RWPE2 (cell line): ENCODE data around the gene PCBP3.
A peak's percentile ranks its signal among the peaks of the same experiment; 100 is the strongest.

Source experiments
- ATAC-seq: fragments of 200-7000 bp; cut with Tn5 transposase; 3 replicates; pipeline ENCODE4 v1.9.1; 2021; ENCODE audit warnings: low read depth
- DNase-seq: peaks from one replicate; pipeline ENCODE4 v3.0.0-alpha.2; 2020; ENCODE audit warnings: low spot score
- H3K27ac ChIP-seq: fragments of 450-650 bp; 2 replicates; pipeline ENCODE4 v1.5.1; 2017; ENCODE audit warnings: mild to moderate bottlenecking; ENCODE audit not compliant: poor library complexity, severe bottlenecking
- H3K27me3 ChIP-seq: fragments of 250-450 bp; sonication (Bioruptor Pico); 2 replicates; pipeline ENCODE4 v1.5.1; 2021; ENCODE audit warnings: mild to moderate bottlenecking, moderate library complexity; ENCODE audit not compliant: insufficient read depth, poor library complexity, severe bottlenecking
- H3K36me3 ChIP-seq: fragments of 250-450 bp; sonication (Bioruptor Pico); 2 replicates; pipeline ENCODE4 v1.5.1; 2020; ENCODE audit warnings: low read depth, mild to moderate bottlenecking, moderate library complexity
- H3K4me1 ChIP-seq: fragments of 250-450 bp; sonication (Bioruptor Pico); 2 replicates; pipeline ENCODE4 v1.5.1; 2021; ENCODE audit warnings: mild to moderate bottlenecking, moderate library complexity; ENCODE audit not compliant: insufficient read depth, poor library complexity, severe bottlenecking
- H3K4me3 ChIP-seq: fragments of 250-450 bp; sonication (Bioruptor Pico); 2 replicates; pipeline ENCODE4 v1.5.1; 2021; ENCODE audit warnings: mild to moderate bottlenecking, moderate library complexity; ENCODE audit not compliant: severe bottlenecking
- H3K9me3 ChIP-seq: fragments of 250-450 bp; sonication (Bioruptor Pico); 2 replicates; pipeline ENCODE4 v1.5.1; 2021; ENCODE audit warnings: mild to moderate bottlenecking, moderate library complexity; ENCODE audit not compliant: severe bottlenecking
- TF ChIP-seq, protein P1 (sequence below): fragments of 450-650 bp; IDR thresholded peaks from one replicate; pipeline ENCODE4 v1.5.1; 2017; ENCODE audit warnings: mild to moderate bottlenecking, moderate library complexity; ENCODE audit not compliant: poor library complexity, severe bottlenecking

Gene PCBP3

DNA sequence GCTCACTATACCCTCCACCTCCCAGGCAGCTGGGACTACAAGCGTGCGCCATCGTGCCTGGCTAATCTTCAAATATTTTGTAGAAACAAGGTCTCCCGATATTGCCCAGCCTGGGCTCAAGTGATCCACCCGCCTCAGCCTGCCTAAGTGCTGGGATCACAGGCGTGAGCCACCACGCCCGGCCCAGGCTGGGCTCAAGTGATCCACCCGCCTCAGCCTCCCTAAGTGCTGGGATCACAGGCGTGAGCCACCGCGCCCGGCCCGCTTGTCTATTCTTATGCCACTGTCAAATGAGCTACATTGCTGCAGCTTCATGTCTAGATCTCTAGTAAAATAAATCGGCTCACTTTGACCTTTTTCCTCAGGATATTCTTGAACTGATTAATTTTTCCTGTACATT is 230.3 kb downstream of the PCBP3 start:
- ATAC-seq = no peak
- peaks cover 26% of the 10 kb centered on the region for H3K4me1 ChIP-seq
- no peak for DNase-seq
- no peaks in the 10 kb centered on the region for H3K9me3 ChIP-seq
- no peaks in the 10 kb centered on the region for H3K27me3 ChIP-seq
- H3K27ac ChIP-seq = peak overlapping the region; percentile 56
- H3K4me3 ChIP-seq = no peak overlapping the region
- H3K36me3 ChIP-seq = no peaks in the 10 kb centered on the region
- TF ChIP-seq, protein P1, sequence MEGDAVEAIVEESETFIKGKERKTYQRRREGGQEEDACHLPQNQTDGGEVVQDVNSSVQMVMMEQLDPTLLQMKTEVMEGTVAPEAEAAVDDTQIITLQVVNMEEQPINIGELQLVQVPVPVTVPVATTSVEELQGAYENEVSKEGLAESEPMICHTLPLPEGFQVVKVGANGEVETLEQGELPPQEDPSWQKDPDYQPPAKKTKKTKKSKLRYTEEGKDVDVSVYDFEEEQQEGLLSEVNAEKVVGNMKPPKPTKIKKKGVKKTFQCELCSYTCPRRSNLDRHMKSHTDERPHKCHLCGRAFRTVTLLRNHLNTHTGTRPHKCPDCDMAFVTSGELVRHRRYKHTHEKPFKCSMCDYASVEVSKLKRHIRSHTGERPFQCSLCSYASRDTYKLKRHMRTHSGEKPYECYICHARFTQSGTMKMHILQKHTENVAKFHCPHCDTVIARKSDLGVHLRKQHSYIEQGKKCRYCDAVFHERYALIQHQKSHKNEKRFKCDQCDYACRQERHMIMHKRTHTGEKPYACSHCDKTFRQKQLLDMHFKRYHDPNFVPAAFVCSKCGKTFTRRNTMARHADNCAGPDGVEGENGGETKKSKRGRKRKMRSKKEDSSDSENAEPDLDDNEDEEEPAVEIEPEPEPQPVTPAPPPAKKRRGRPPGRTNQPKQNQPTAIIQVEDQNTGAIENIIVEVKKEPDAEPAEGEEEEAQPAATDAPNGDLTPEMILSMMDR = no peak

DNA sequence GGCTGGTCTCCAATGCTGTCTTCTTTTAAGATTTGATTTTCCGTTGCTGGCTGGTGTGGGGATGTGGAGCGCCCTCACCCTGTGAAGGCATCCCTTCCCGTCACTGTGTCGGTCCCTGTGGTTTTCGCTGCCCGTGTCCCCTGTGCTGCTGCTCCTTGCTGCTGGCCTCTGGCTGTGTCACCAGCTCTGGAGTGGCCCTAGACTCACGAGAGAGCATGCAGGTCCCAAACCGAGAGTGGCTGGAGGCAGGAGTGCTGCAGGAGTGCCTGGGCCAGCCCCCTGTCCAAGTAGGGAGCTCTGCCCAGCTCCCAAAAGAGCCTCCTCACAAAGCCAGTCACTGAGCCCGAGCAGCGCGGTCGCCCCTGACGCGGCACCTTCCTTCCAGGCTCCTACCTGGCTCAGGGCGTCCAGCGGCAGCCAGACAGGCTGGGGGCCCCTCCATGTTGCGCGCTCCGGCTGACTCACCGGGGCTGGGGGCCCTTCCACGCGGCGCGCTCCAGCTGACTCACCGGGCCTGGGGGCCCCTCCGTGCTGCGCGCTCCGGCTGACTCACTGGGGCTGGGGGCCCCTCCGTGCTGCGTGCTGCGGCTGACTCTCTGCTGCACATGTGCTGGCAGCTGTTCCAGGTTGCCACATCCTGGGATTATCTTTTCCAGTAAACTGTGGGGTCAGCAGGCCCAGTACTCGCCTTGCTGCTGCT is 231.3 kb downstream of the PCBP3 start:
- ATAC-seq = peak; percentile 96
- H3K4me3 ChIP-seq = no peak overlapping the region

DNA sequence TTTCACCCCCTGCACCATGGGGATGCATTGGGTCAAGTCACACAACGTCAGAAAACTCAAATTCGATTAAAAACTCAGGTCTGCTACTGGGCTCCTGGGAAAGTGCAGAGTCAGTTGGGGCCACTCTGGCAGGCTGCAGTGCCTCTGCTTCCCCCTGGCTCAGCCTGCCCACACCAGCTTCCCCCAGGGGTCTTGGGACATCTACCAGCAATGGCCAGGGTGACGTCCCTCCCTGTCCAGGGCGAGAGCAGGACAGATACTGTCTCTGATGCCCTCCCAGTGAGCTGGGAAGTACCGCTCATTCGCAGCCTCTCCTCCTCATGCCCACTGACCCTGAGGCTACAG is 231.9 kb downstream of the PCBP3 start:
- TF ChIP-seq, protein P1 = no peak
- Histone ChIP-seq H3K9me3 (no peaks in the 10 kb centered on the region), H3K4me3 (no peak overlapping the region), H3K27ac (peak overlapping the region; percentile 56), H3K27me3 (no peaks in the 10 kb centered on the region), H3K4me1 (peaks cover 18% of the 10 kb centered on the region), H3K36me3 (no peaks in the 10 kb centered on the region)
- ATAC-seq = no peak; the same call in 2 of the 3 replicates
- no peak for DNase-seq

More for the DNA sequence above, 231.3 kb downstream of the PCBP3 start:
- H3K27me3 ChIP-seq = no peaks in the 10 kb centered on the region
- H3K4me1 ChIP-seq = peaks cover 21% of the 10 kb centered on the region
- DNase-seq = peak; percentile 93
- H3K36me3 ChIP-seq = no peaks in the 10 kb centered on the region
- H3K27ac ChIP-seq = peak overlapping the region; percentile 56
- TF ChIP-seq, protein P1 = no peak
- no peaks in the 10 kb centered on the region for H3K9me3 ChIP-seq

DNA sequence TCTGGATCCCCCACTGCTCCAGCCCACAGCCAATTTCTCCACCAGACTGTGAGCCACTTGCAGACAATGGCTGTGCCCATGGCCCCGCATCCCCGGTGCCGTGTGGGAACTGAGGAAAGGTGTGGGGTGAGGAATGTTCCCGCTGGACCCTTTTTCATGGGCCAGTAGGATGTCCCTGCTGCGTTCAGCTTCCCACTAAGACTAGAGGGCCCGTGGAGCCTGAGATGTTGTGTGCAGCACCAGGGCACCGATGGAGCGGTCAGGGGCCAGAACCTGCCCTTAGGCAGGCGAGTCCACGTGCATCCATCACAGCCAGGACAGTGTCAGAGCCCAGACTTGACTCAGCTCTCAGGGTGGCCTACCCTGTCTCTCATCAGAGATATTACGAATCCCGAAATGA is 232.4 kb downstream of the PCBP3 start:
- TF ChIP-seq, protein P1 = no peak
- H3K4me1 ChIP-seq = peaks cover 21% of the 10 kb centered on the region
- H3K27ac ChIP-seq = peak overlapping the region; percentile 56
- no peaks in the 10 kb centered on the region for H3K36me3 ChIP-seq
- H3K4me3 ChIP-seq = no peak overlapping the region
- no peaks in the 10 kb centered on the region for H3K27me3 ChIP-seq
- ATAC-seq = no peak
- peak; percentile 35 for DNase-seq
- no peaks in the 10 kb centered on the region for H3K9me3 ChIP-seq
